ENCODE results near the gene LRCH1.

DNA sequence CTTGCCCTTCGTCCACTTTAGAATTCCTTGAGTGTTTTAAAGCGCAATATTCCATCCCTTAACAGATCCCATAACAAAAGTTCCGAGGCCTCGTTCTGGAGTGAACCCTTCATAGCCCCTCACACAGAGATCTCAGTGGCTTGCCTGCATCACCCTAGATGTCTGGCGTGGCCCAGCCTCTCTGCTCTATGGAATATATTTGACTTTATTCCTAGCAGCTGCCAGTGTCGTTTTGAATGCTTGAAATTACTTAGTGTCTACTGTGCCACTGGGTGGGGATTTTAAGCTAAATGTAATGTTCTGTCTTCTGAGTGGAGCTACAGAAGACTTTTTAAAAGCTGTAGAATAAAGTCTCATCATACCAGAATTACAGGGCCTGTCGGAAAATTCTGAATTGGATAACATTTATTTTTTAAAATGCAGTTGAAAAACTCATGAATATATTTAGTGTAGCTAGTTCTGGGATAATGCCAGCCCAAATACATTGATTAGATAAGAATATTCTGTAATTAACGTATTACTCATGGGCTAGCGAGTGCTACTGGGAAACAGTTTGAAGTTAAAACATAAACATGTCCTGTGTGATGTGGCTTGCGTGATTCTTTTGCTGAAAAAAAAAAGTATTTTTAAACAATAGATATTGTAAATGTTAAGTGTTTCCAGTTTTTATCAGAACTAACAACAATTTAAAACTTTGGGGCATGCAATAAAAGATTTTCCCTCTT, 132.2 kb downstream of the LRCH1 start:
- TF ChIP-seq, protein P1, sequence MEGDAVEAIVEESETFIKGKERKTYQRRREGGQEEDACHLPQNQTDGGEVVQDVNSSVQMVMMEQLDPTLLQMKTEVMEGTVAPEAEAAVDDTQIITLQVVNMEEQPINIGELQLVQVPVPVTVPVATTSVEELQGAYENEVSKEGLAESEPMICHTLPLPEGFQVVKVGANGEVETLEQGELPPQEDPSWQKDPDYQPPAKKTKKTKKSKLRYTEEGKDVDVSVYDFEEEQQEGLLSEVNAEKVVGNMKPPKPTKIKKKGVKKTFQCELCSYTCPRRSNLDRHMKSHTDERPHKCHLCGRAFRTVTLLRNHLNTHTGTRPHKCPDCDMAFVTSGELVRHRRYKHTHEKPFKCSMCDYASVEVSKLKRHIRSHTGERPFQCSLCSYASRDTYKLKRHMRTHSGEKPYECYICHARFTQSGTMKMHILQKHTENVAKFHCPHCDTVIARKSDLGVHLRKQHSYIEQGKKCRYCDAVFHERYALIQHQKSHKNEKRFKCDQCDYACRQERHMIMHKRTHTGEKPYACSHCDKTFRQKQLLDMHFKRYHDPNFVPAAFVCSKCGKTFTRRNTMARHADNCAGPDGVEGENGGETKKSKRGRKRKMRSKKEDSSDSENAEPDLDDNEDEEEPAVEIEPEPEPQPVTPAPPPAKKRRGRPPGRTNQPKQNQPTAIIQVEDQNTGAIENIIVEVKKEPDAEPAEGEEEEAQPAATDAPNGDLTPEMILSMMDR (IDR thresholded peaks at IDR 0.05), result no peak
- no peak for TF ChIP-seq POLR2A (IDR thresholded peaks at IDR 0.05)
